NK-92 (cell line): ENCODE results near the gene P3H1.
"Not testable (repeated sequence)": the region's sequence is repeated elsewhere in the genome, so short reads cannot be mapped to it uniquely, and the experiment has no call there.

Experiments
- DNase-seq: peaks from one replicate; lab custom pipeline; 2025; ENCODE audit not compliant: unreplicated experiment; lab: John Stamatoyannopoulos, UW

P3H1 gene

GRCh38 chr1:42774928-42775526, 8.2 kb upstream of the P3H1 start:
- DNase-seq = no peak

GRCh38 chr1:42773420-42773819, 6.6 kb upstream of the P3H1 start:
- DNase-seq = no peak

GRCh38 chr1:42769811-42770210, 3.0 kb upstream of the P3H1 start:
- no peak for DNase-seq

- no peak for DNase-seq
These were observed 1.3 kb upstream of the P3H1 start for GRCh38 chr1:42768172-42768571.

- DNase-seq = no peak
These were observed 727 bp upstream of the P3H1 start for GRCh38 chr1:42767510-42768000.

- DNase-seq = no peak
These were observed 742 bp downstream of the P3H1 start for GRCh38 chr1:42765832-42766740.

GRCh38 chr1:42765269-42765668, 1.6 kb downstream of the P3H1 start:
- DNase-seq = no peak

- no peak for DNase-seq
These were observed 4.6 kb downstream of the P3H1 start for GRCh38 chr1:42762269-42762668.

- DNase-seq = no peak
These were observed 5.3 kb downstream of the P3H1 start for GRCh38 chr1:42761567-42761966.

GRCh38 chr1:42759114-42759513, 7.7 kb downstream of the P3H1 start:
- no peak for DNase-seq

- DNase-seq = no peak
These were observed 8.2 kb downstream of the P3H1 start for GRCh38 chr1:42758641-42759040.

GRCh38 chr1:42757892-42758275, 8.9 kb downstream of the P3H1 start:
- DNase-seq = no peak

- DNase-seq = no peak
These were observed 9.6 kb downstream of the P3H1 start for GRCh38 chr1:42756956-42757891.

- no peak for DNase-seq
These were observed 13.8 kb downstream of the P3H1 start for GRCh38 chr1:42753070-42753469.

- no peak for DNase-seq
These were observed 14.5 kb downstream of the P3H1 start for GRCh38 chr1:42752284-42752683.

GRCh38 chr1:42751511-42752070, 15.2 kb downstream of the P3H1 start:
- DNase-seq = not testable (repeated sequence)

- no peak for DNase-seq
These were observed 16.8 kb downstream of the P3H1 start for GRCh38 chr1:42750041-42750440.

- DNase-seq = no peak
These were observed 18.1 kb downstream of the P3H1 start for GRCh38 chr1:42748461-42749410.

- no peak for DNase-seq
These were observed 18.8 kb downstream of the P3H1 start for GRCh38 chr1:42748021-42748420.

- no peak for DNase-seq
These were observed 19.7 kb downstream of the P3H1 start for GRCh38 chr1:42747125-42747524.
